ENCODE data around the gene CLDN34. TPM values are rescaled to one million over a fixed set of nuclear protein-coding genes. Genes with fewer than 3 reads are reported as not detected.

CLDN34 gene
- total RNA-seq, 1 donor from 2014 or later = not detected

GRCh38 chrX:9942086-9942485 is 25.1 kb upstream of the CLDN34 start:
- TF ChIP-seq CTCF (IDR thresholded peaks at IDR 0.05) = no peak
- Histone ChIP-seq H3K4me3 (no peak overlapping the region), H3K27ac (no peak overlapping the region), H3K9me3 (no peaks in the 10 kb centered on the region), H3K27me3 (no peaks in the 10 kb centered on the region), H3K36me3 (no peaks in the 10 kb centered on the region), H3K4me1 (no peaks in the 10 kb centered on the region)
- no peak for DNase-seq (ENCODE audit: low spot score in 2 of 2)
- intact Hi-C loops (cut with DNase I) = no loop called here

GRCh38 chrX:9943420-9943819 is 23.7 kb upstream of the CLDN34 start:
- H3K36me3 ChIP-seq = no peaks in the 10 kb centered on the region
- TF ChIP-seq CTCF (IDR thresholded peaks at IDR 0.05) = no peak
- DNase-seq (ENCODE audit: low spot score in 2 of 2) = no peak

GRCh38 chrX:9947131-9947794 is 19.9 kb upstream of the CLDN34 start:
- no peak for DNase-seq (ENCODE audit: low spot score in 2 of 2)

More at GRCh38 chrX:9943420-9943819, 23.7 kb upstream of the CLDN34 start:
- H3K27me3 ChIP-seq = no peaks in the 10 kb centered on the region
- H3K4me3 ChIP-seq = no peak overlapping the region
- intact Hi-C loops (cut with DNase I) = no loop called here
- H3K9me3 ChIP-seq = no peaks in the 10 kb centered on the region
- no peak overlapping the region for H3K27ac ChIP-seq
- no peaks in the 10 kb centered on the region for H3K4me1 ChIP-seq

GRCh38 chrX:9948406-9948805 is 18.8 kb upstream of the CLDN34 start:
- no peak overlapping the region for H3K4me3 ChIP-seq
- no peaks in the 10 kb centered on the region for H3K4me1 ChIP-seq
- H3K27me3 ChIP-seq = no peaks in the 10 kb centered on the region
- no peaks in the 10 kb centered on the region for H3K9me3 ChIP-seq
- no peak for DNase-seq (ENCODE audit: low spot score in 2 of 2)
- intact Hi-C loops (cut with DNase I) = no loop called here
- no peak overlapping the region for H3K27ac ChIP-seq
- TF ChIP-seq CTCF (IDR thresholded peaks at IDR 0.05) = no peak
- no peaks in the 10 kb centered on the region for H3K36me3 ChIP-seq

More at GRCh38 chrX:9947131-9947794, 19.9 kb upstream of the CLDN34 start:
- Histone ChIP-seq H3K27me3 (no peaks in the 10 kb centered on the region), H3K9me3 (no peaks in the 10 kb centered on the region), H3K27ac (no peak overlapping the region), H3K36me3 (no peaks in the 10 kb centered on the region), H3K4me1 (no peaks in the 10 kb centered on the region), H3K4me3 (no peak overlapping the region)
- intact Hi-C loops (cut with DNase I) = no loop called here
- no peak for TF ChIP-seq CTCF (IDR thresholded peaks at IDR 0.05)

- no peak for DNase-seq (ENCODE audit: low spot score in 2 of 2)
- intact Hi-C loops (cut with DNase I) = no loop called here
- H3K9me3 ChIP-seq = no peaks in the 10 kb centered on the region
- H3K4me3 ChIP-seq = no peak overlapping the region
- TF ChIP-seq CTCF (IDR thresholded peaks at IDR 0.05) = no peak
- H3K27ac ChIP-seq = no peak overlapping the region
- H3K4me1 ChIP-seq = no peaks in the 10 kb centered on the region
- no peaks in the 10 kb centered on the region for H3K36me3 ChIP-seq
- no peaks in the 10 kb centered on the region for H3K27me3 ChIP-seq
Observed at GRCh38 chrX:9952300-9952699, 14.9 kb upstream of the CLDN34 start.

GRCh38 chrX:9953396-9953795 is 13.8 kb upstream of the CLDN34 start:
- Histone ChIP-seq H3K27ac (no peak overlapping the region), H3K4me1 (no peaks in the 10 kb centered on the region), H3K9me3 (no peaks in the 10 kb centered on the region), H3K36me3 (no peaks in the 10 kb centered on the region), H3K27me3 (no peaks in the 10 kb centered on the region), H3K4me3 (no peak overlapping the region)
- no peak for TF ChIP-seq CTCF (IDR thresholded peaks at IDR 0.05)
- intact Hi-C loops (cut with DNase I) = no loop called here
- no peak for DNase-seq (ENCODE audit: low spot score in 2 of 2)
